HTERT RPE-1 (cell line): ENCODE data around the gene ITGA8.

Experiments used
- in situ Hi-C: fragments of 300-500 bp; cut with MboI; formaldehyde crosslinking; loops from 4 replicates; pipeline ENCODE4 v1.14.3; 2020; ENCODE audit warnings: low sequenced_read_pairs

ITGA8 gene

DNA sequence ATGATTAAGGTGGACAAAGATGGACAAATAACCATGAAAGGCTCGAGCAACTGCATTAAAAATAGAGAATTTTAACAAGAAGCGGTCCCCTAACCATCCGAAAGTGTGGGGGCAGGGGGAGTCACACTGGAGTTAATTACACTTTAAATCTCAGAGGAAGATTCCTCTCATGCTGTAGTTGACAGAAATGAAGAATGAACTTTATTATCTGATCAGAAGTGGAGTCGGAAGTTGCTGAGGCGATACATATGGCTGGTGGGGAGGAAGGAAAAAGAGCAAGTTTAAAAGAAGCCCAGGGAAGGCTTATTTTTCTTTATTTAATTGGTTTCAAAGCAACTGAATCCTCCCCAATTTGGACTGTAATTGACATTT is 246.3 kb downstream of the ITGA8 start:
- in situ Hi-C loops = no loop called here

DNA sequence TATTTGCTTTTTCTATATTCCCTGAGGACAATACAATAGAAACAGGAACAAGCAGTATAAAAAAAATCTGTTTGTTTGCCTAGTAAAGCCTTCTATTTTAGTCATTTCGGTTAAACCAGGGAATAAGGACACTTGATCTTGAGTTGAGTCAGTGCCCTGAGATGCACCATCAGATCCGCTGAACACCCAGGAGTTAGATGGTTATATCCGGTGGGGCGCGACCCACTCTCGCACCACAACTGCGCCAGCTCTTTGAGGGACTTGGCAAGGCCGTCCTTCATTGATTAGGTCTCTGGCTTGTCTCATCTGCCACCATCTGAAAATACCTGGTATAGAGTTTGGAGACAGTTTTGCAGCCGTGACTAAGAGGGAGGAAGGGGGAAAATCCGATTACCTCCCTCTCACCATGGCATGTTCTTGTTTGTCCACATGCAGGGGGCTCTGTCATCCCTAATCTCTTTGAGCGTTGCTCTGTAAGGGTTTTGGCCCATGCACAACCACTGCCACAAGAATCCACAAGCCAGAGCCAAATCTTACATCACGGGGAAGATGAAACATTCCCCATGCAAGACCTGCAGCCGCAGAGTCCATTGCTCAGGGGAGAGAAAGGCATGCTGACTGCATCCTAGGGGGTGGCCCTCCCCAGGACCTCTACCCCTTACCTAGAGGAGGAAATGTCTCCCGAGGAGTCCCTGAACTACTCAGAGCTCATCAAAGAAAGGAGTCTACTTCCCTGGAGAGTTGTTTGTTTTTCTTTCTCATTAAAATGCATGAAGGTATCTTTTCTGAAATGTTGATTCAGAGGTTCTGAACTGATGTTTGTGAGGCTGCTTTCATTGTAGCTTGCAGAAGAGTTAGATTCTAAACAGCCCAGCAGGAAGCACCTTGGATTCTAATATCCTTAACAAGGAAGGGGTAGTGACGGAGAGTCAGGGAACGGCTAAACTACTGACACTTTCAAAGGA is 247.0 kb downstream of the ITGA8 start:
- in situ Hi-C loops = no loop called here

DNA sequence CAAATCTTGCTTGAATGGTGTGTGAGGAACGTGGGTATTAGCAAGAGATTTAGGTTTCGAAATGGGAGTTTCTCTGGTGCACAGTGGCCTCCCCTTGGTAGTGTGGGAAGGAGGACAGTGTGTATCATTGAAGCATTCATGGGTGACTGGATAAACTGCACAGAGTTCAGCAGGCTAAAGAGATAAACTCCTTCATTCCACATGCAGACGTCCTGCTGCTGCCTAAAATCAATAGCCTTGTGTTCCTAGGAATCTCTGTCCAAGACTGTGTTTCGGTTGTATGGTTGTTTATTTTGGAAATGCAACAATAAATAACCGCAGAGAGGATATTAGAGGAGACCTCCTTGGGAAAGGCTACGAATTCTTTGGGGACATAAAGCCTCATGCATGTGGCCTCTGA is 247.7 kb downstream of the ITGA8 start:
- in situ Hi-C loops = no loop called here

DNA sequence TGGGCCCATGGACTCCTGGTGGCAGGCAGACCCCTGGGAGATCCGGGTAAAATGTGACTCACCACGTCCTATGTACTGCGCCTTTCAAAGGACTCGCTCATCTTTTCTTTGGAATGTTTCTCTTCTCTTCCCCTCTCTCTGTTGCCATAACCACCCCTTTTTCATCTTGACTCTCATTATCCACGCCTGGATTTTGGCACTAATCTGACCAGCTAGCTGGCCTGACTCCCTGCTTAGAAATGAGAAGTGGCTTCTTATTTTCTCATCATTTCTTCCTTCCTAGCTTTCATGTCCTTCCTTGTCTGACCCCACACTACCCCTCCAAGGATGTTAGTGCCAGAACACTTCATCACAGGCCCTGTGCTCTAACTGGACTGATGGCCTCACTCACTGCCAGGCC is 250.6 kb downstream of the ITGA8 start:
- in situ Hi-C loops = no loop called here

DNA sequence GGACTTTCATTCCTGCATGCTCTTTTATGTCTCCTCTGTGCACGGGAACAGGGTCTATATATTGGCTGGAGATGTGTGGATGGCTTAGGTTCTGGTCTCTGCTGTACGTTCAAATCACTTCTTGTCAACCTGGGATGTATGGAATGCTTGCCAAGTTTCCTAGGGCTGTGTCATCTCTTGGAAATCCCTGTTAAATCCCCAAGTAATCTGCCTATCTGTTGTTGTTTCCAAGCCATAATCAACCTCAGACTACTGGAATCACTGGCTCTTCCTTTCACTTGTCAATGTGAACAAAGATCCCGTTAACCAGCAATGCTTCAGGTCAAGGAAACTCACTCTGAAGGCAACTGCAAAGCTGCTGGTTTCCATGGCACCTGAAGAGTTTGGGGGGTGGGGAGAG is 255.3 kb downstream of the ITGA8 start:
- in situ Hi-C loops = no loop called here
